Hepatocyte (in vitro differentiated cells): ENCODE results near the gene EDN1.

Source experiments
- EZH2 ChIP-seq: fragments of 200-600 bp; sonication (generic); IDR thresholded peaks from 2 replicates; pipeline ENCODE4 v1.6.1; 2016; ENCODE audit warnings: antibody characterized with exemption, mild to moderate bottlenecking, borderline replicate concordance
- TF ChIP-seq, protein P1 (sequence below): fragments of 200-600 bp; sonication (generic); IDR thresholded peaks from 2 replicates; pipeline ENCODE4 v1.5.1; 2016; ENCODE audit warnings: antibody characterized with exemption, mild to moderate bottlenecking; ENCODE audit not compliant: poor library complexity

DNA sequence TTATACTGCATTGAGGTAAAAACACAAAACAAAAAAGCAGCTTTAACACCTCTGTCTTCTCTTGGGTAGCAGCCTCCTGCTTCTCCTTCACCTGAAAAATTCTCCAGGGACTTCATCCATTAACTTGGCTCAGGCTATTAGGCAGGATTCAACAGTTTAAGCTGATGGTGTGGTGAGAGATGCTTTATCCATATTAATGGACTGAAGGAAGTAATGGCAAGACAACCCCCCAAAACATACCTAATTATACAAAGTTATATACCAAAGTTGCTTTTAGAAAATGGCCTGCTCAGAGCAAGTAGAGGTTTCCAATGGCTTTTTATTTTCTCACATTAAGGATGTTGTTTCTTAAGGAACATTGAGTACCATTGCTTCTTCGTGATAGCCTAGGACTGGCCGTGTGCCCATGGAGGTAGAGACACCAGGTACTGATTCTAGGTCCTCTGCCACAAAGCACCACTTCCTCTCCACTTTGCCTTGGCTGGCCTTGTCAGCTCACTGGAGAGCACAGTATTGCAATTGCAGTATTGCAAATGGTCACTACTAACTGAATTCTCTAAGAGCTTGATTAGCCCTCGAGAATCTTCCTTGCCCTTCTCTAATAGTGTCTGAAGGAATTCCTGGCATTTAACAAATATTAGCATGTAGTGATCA is 7.3 kb downstream of the EDN1 start:
- TF ChIP-seq, protein P1, sequence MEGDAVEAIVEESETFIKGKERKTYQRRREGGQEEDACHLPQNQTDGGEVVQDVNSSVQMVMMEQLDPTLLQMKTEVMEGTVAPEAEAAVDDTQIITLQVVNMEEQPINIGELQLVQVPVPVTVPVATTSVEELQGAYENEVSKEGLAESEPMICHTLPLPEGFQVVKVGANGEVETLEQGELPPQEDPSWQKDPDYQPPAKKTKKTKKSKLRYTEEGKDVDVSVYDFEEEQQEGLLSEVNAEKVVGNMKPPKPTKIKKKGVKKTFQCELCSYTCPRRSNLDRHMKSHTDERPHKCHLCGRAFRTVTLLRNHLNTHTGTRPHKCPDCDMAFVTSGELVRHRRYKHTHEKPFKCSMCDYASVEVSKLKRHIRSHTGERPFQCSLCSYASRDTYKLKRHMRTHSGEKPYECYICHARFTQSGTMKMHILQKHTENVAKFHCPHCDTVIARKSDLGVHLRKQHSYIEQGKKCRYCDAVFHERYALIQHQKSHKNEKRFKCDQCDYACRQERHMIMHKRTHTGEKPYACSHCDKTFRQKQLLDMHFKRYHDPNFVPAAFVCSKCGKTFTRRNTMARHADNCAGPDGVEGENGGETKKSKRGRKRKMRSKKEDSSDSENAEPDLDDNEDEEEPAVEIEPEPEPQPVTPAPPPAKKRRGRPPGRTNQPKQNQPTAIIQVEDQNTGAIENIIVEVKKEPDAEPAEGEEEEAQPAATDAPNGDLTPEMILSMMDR = peak; percentile 3
- TF ChIP-seq EZH2 = no peak
